22Rv1 (cell line): ENCODE data around the gene CDH15.
"Not testable (repeated sequence)": the region's sequence is repeated elsewhere in the genome, so short reads cannot be mapped to it uniquely, and the experiment has no call there.

Experiments
- H3K27ac ChIP-seq: fragments of 450-650 bp; 2 replicates; pipeline ENCODE4 v1.5.1; 2017
- CTCF ChIP-seq: fragments of 450-650 bp; IDR thresholded peaks from 2 replicates; pipeline ENCODE4 v1.5.1; 2017; ENCODE audit warnings: mild to moderate bottlenecking
- ZFX ChIP-seq: fragments of 450-650 bp; IDR thresholded peaks from 2 replicates; pipeline ENCODE4 v1.6.1; 2017; ENCODE audit warnings: antibody characterized with exemption, borderline replicate concordance

The CDH15 gene

GRCh38 chr16:89190150-89190958 lies 18.8 kb downstream of the CDH15 start:
- H3K27ac ChIP-seq, result no peak overlapping the region
- TF ChIP-seq CTCF, result no peak
- no peak for TF ChIP-seq ZFX

GRCh38 chr16:89191033-89191900 lies 19.7 kb downstream of the CDH15 start:
- TF ChIP-seq CTCF (no peak), ZFX (no peak)
- H3K27ac ChIP-seq, result no peak overlapping the region

- H3K27ac ChIP-seq, result no peak overlapping the region
- TF ChIP-seq ZFX, result no peak
Measured at GRCh38 chr16:89191901-89192185, 20.3 kb downstream of the CDH15 start.

- H3K27ac ChIP-seq, result not testable (repeated sequence)
Measured at GRCh38 chr16:89192186-89192955, 20.8 kb downstream of the CDH15 start.

GRCh38 chr16:89192956-89193575 lies 21.5 kb downstream of the CDH15 start:
- H3K27ac ChIP-seq, result no peak overlapping the region
- TF ChIP-seq ZFX (no peak), CTCF (no peak)

GRCh38 chr16:89193576-89194293 lies 22.2 kb downstream of the CDH15 start:
- TF ChIP-seq CTCF, result no peak
- no peak for TF ChIP-seq ZFX
- no peak overlapping the region for H3K27ac ChIP-seq

GRCh38 chr16:89194340-89195311 lies 23.1 kb downstream of the CDH15 start:
- no peak overlapping the region for H3K27ac ChIP-seq
- TF ChIP-seq ZFX, result no peak
- TF ChIP-seq CTCF, result no peak
